Measurements from ENCODE around the gene INSIG2. TPM values are rescaled to one million over a fixed set of nuclear protein-coding genes. Genes with fewer than 3 reads are reported as not detected.

Gene INSIG2
- total and polyA plus RNA-seq, 2 of the 8 experiments (the other 6 are each of a cell fraction or from before 2014, with no cell fraction given), result 7.0 to 11.2 TPM

GRCh38 chr2:118049816-118050140, 38.5 kb upstream of the INSIG2 start:
- Histone ChIP-seq H3K56ac (replicated peaks; ENCODE audit: insufficient read length, low read depth, low read length) (no peak overlapping the region), H4K20me1 (replicated peaks in 1 of 2; ENCODE audit: control insufficient read depth in 1 of 2, insufficient read depth in 2 of 2, low read length in 2 of 2) (no peaks in the 10 kb centered on the region), H2BK12ac (ENCODE audit: low read depth, low read length) (no peak overlapping the region), H3K79me2 (ENCODE audit: control insufficient read depth in 1 of 2, insufficient read depth in 2 of 2, low read length in 2 of 2) (no peaks in the 10 kb centered on the region), H2BK5ac (ENCODE audit: low read depth, low read length) (no peak overlapping the region), H3K4me2 (ENCODE audit: insufficient read depth in 1 of 2, low read depth in 2 of 2, low read length in 2 of 2) (no peak overlapping the region), H3K79me1 (ENCODE audit: low read depth, low read length) (no peaks in the 10 kb centered on the region), H2BK120ac (replicated peaks; ENCODE audit: low read depth, low read length) (no peak overlapping the region), H3K4me1 (replicated peaks in 1 of 4; ENCODE audit: control insufficient read depth in 3 of 4, insufficient read depth in 4 of 4, low read length in 3 of 4) (peaks cover 0 to 2% (median 0%) of the 10 kb centered on the region in 4 experiments; a peak in 2 of 7 replicates), H3K9me3 (ENCODE audit: insufficient read depth in 2 of 2, low read depth in 1 of 2, low read length in 1 of 2) (no peaks in the 10 kb centered on the region), H3K27me3 (replicated peaks in 1 of 4; ENCODE audit: control insufficient read depth in 3 of 4, extremely low read depth in 1 of 4, insufficient read depth in 3 of 4, low read length in 3 of 4) (no peaks in the 10 kb centered on the region), H2AFZ (ENCODE audit: low read length) (no peak overlapping the region), H4K8ac (ENCODE audit: extremely low read depth, insufficient read depth, low read length) (no peak overlapping the region; the same call in 1 of the 2 replicates), H4K5ac (ENCODE audit: insufficient read length, low read depth, low read length) (no peak overlapping the region), H3K9ac (replicated peaks in 1 of 4; ENCODE audit: extremely low read depth in 1 of 4, low read depth in 3 of 4, low read length in 3 of 4) (no peak overlapping the region), H4K91ac (replicated peaks; ENCODE audit: insufficient read length, low read length) (no peak overlapping the region), H2BK15ac (ENCODE audit: low read length) (no peak overlapping the region), H2AK5ac (ENCODE audit: low read depth, low read length) (no peak overlapping the region), H3K36me3 (ENCODE audit: control insufficient read depth in 2 of 4, insufficient read depth in 4 of 4, low read length in 3 of 4) (no peaks in the 10 kb centered on the region), H3K27ac (ENCODE audit: low read depth, low read length) (no peak overlapping the region), H3K14ac (ENCODE audit: insufficient read length) (no peak overlapping the region), H3K4ac (replicated peaks; ENCODE audit: insufficient read length, low read depth, low read length) (no peak overlapping the region), H3K23me2 (ENCODE audit: low read depth, low read length) (no peaks in the 10 kb centered on the region), H3K23ac (ENCODE audit: insufficient read length) (no peak overlapping the region), H3K18ac (ENCODE audit: extremely low read depth, low read length) (no peak overlapping the region), H2BK20ac (ENCODE audit: low read length) (no peak overlapping the region), H3K4me3 (ENCODE audit: extremely low read depth in 1 of 4, insufficient read depth in 2 of 4, low read depth in 3 of 4, low read length in 4 of 4) (no peak overlapping the region)
- CTCF ChIA-PET (ENCODE audit: partially characterized antibody), result interaction anchor here (12.7 kb wide), 1 partner anchor 15 kb away, joined by 147 read pairs; no protein-coding TSS in a partner anchor
- DNase-seq (ENCODE audit: low read depth in 1 of 2, low spot score in 2 of 2), result no peak
- no peak for FAIRE-seq
- POLR2A ChIA-PET (ENCODE audit: partially characterized antibody), result no interaction called here
- TF ChIP-seq EP300 (IDR thresholded peaks at IDR 0.05; ENCODE audit: borderline replicate concordance in 1 of 2, low read depth in 2 of 2, low read length in 2 of 2) (no peak), SP4 (IDR thresholded peaks at IDR 0.05; ENCODE audit: low read length) (no peak), RAD21 (IDR thresholded peaks at IDR 0.05 in 1 of 2, conservative IDR thresholded peaks at IDR 0.05 in 1 of 2; ENCODE audit: low read depth in 2 of 2, low read length in 2 of 2) (no peak), KDM4A (IDR thresholded peaks at IDR 0.05; ENCODE audit: low read depth, low read length, severe bottlenecking) (no peak), CEBPB (IDR thresholded peaks at IDR 0.05; ENCODE audit: low read depth, low read length) (no peak), KDM1A (IDR thresholded peaks at IDR 0.05; ENCODE audit: borderline replicate concordance, low read length) (no peak), RXRA (IDR thresholded peaks at IDR 0.05; ENCODE audit: insufficient read depth, low read depth, low read length) (no peak), SRF (IDR thresholded peaks at IDR 0.05; ENCODE audit: low read depth, low read length) (no peak), SIRT6 (IDR thresholded peaks at IDR 0.05; ENCODE audit: low read length) (no peak), JUND (IDR thresholded peaks at IDR 0.05; ENCODE audit: low read length) (no peak), SP2 (IDR thresholded peaks at IDR 0.05; ENCODE audit: low read length) (no peak), USF2 (IDR thresholded peaks at IDR 0.05; ENCODE audit: low read length) (no peak), SP1 (IDR thresholded peaks at IDR 0.05; ENCODE audit: low read depth, low read length) (no peak), TBP (IDR thresholded peaks at IDR 0.05; ENCODE audit: low read depth, low read length) (no peak), CBX5 (IDR thresholded peaks at IDR 0.05; ENCODE audit: low read depth, low read length) (no peak)
